ENCODE data around the gene FBL. TPM values are rescaled to one million over a fixed set of nuclear protein-coding genes. Genes with fewer than 3 reads are reported as not detected.
"Not testable (repeated sequence)": the region's sequence is repeated elsewhere in the genome, so short reads cannot be mapped to it uniquely, and the experiment has no call there.

Gene FBL
- total and polyA plus RNA-seq, 2 of the 8 experiments (the other 6 are each of a cell fraction or from before 2014, with no cell fraction given): 790 to 1,361 TPM

DNA sequence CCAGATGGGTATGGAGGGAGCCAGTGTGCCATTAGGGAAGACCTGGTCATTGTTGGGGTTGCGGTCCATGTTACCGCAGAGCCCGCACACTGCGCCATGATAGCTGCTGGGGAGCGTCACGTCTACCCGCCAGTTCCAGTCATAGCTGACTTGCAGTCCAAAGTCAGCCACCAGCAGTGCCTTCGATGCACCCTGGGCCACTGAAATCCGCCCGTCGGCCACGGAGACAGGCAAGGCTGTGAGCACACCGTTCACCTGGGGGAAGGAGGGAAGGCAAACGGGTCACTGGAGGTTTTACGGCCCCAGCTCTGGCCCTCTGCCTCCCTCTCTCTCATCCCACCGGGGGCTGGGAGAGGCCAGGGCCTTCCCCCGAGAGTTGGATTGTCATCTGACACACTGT, 31.8 kb upstream of the FBL start:
- H3K4me3 ChIP-seq (ENCODE audit: extremely low read depth in 1 of 4, insufficient read depth in 2 of 4, low read depth in 3 of 4, low read length in 4 of 4); H3K9me3 ChIP-seq (ENCODE audit: insufficient read depth in 2 of 2, low read depth in 1 of 2, low read length in 1 of 2); H3K14ac ChIP-seq (ENCODE audit: insufficient read length); H4K8ac ChIP-seq (ENCODE audit: extremely low read depth, insufficient read depth, low read length); H4K91ac ChIP-seq (replicated peaks; ENCODE audit: insufficient read length, low read length); H3K56ac ChIP-seq (replicated peaks; ENCODE audit: insufficient read length, low read depth, low read length); H3K36me3 ChIP-seq (ENCODE audit: control insufficient read depth in 2 of 4, insufficient read depth in 4 of 4, low read length in 3 of 4); H3K79me2 ChIP-seq (ENCODE audit: control insufficient read depth in 1 of 2, insufficient read depth in 2 of 2, low read length in 2 of 2); H3K27ac ChIP-seq (ENCODE audit: low read depth, low read length); H2BK120ac ChIP-seq (replicated peaks; ENCODE audit: low read depth, low read length); H3K23me2 ChIP-seq (ENCODE audit: low read depth, low read length); H4K5ac ChIP-seq (ENCODE audit: insufficient read length, low read depth, low read length); H3K23ac ChIP-seq (ENCODE audit: insufficient read length); H3K4ac ChIP-seq (replicated peaks; ENCODE audit: insufficient read length, low read depth, low read length); H2BK5ac ChIP-seq (ENCODE audit: low read depth, low read length); H2AFZ ChIP-seq (ENCODE audit: low read length); H3K18ac ChIP-seq (ENCODE audit: extremely low read depth, low read length); POLR2A ChIA-PET (ENCODE audit: partially characterized antibody); H3K4me2 ChIP-seq (ENCODE audit: insufficient read depth in 1 of 2, low read depth in 2 of 2, low read length in 2 of 2); H3K79me1 ChIP-seq (ENCODE audit: low read depth, low read length); H2BK20ac ChIP-seq (ENCODE audit: low read length); H3K9ac ChIP-seq (replicated peaks in 1 of 4; ENCODE audit: extremely low read depth in 1 of 4, low read depth in 3 of 4, low read length in 3 of 4); H2AK5ac ChIP-seq (ENCODE audit: low read depth, low read length); H2BK15ac ChIP-seq (ENCODE audit: low read length); FAIRE-seq; H3K4me1 ChIP-seq (replicated peaks in 1 of 4; ENCODE audit: control insufficient read depth in 3 of 4, insufficient read depth in 4 of 4, low read length in 3 of 4); H3K27me3 ChIP-seq (replicated peaks in 1 of 4; ENCODE audit: control insufficient read depth in 3 of 4, extremely low read depth in 1 of 4, insufficient read depth in 3 of 4, low read length in 3 of 4); H4K20me1 ChIP-seq (replicated peaks in 1 of 2; ENCODE audit: control insufficient read depth in 1 of 2, insufficient read depth in 2 of 2, low read length in 2 of 2): not testable (repeated sequence)
- CTCF ChIA-PET (ENCODE audit: partially characterized antibody): interaction anchor here (1.2 to 1.5 kb wide), 2 partner anchors 14 to 85 kb away, joined by 3 to 4 read pairs; no protein-coding TSS in a partner anchor
- H2BK12ac ChIP-seq (ENCODE audit: low read depth, low read length): peak overlapping the region; percentile 95; the same call in 1 of the 2 replicates
- peak in 1 of 2 experiments; percentile 57 for DNase-seq (ENCODE audit: low read depth in 1 of 2, low spot score in 2 of 2)
- 91% methylated on average over 13 of the region's 17 CpGs; no CpG with 5 or more reads in 1 of the 2 experiments for WGBS, 2 experiments (ENCODE audit: extremely low coverage in 1 of 2, insufficient coverage in 1 of 2, insufficient read length in 1 of 2, insufficient replicate concordance in 2 of 2, low coverage in 1 of 2, low lambda C conversion rate in 2 of 2, missing lambda C conversion rate in 1 of 2)

DNA sequence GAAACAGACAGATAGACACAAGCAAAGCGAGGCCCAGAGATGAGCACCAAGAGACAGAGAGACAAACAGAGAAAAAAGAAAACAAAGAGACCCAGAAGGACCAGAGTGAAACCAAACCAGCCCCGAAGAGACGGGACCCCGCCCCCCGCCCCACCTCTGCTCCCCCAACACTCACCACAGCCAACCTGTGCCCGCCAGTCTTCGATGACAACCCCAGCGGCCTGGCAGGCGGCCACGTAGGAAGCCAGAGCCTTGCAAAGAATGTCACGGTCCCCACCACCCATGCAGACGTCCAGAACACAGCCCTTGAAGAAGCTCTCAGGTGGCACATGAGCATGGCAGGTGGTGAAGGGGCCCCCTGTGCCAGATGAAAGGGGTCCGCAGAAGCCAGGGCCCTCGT, 31.3 kb upstream of the FBL start:
- H3K9me3 ChIP-seq (ENCODE audit: insufficient read depth in 2 of 2, low read depth in 1 of 2, low read length in 1 of 2); H3K23me2 ChIP-seq (ENCODE audit: low read depth, low read length); H3K27me3 ChIP-seq (replicated peaks in 1 of 4; ENCODE audit: control insufficient read depth in 3 of 4, extremely low read depth in 1 of 4, insufficient read depth in 3 of 4, low read length in 3 of 4); POLR2A ChIA-PET (ENCODE audit: partially characterized antibody); H4K8ac ChIP-seq (ENCODE audit: extremely low read depth, insufficient read depth, low read length); H3K23ac ChIP-seq (ENCODE audit: insufficient read length); H3K4me3 ChIP-seq (ENCODE audit: extremely low read depth in 1 of 4, insufficient read depth in 2 of 4, low read depth in 3 of 4, low read length in 4 of 4); H2BK12ac ChIP-seq (ENCODE audit: low read depth, low read length); H3K4me1 ChIP-seq (replicated peaks in 1 of 4; ENCODE audit: control insufficient read depth in 3 of 4, insufficient read depth in 4 of 4, low read length in 3 of 4); H4K20me1 ChIP-seq (replicated peaks in 1 of 2; ENCODE audit: control insufficient read depth in 1 of 2, insufficient read depth in 2 of 2, low read length in 2 of 2); H3K9ac ChIP-seq (replicated peaks in 1 of 4; ENCODE audit: extremely low read depth in 1 of 4, low read depth in 3 of 4, low read length in 3 of 4); H4K91ac ChIP-seq (replicated peaks; ENCODE audit: insufficient read length, low read length); H3K36me3 ChIP-seq (ENCODE audit: control insufficient read depth in 2 of 4, insufficient read depth in 4 of 4, low read length in 3 of 4); H2BK5ac ChIP-seq (ENCODE audit: low read depth, low read length); H2AK5ac ChIP-seq (ENCODE audit: low read depth, low read length); H3K56ac ChIP-seq (replicated peaks; ENCODE audit: insufficient read length, low read depth, low read length); H2BK15ac ChIP-seq (ENCODE audit: low read length); H3K18ac ChIP-seq (ENCODE audit: extremely low read depth, low read length); H2BK120ac ChIP-seq (replicated peaks; ENCODE audit: low read depth, low read length); H3K79me2 ChIP-seq (ENCODE audit: control insufficient read depth in 1 of 2, insufficient read depth in 2 of 2, low read length in 2 of 2); H3K4me2 ChIP-seq (ENCODE audit: insufficient read depth in 1 of 2, low read depth in 2 of 2, low read length in 2 of 2); H3K79me1 ChIP-seq (ENCODE audit: low read depth, low read length); FAIRE-seq; H3K27ac ChIP-seq (ENCODE audit: low read depth, low read length); H3K14ac ChIP-seq (ENCODE audit: insufficient read length); H3K4ac ChIP-seq (replicated peaks; ENCODE audit: insufficient read length, low read depth, low read length); H4K5ac ChIP-seq (ENCODE audit: insufficient read length, low read depth, low read length); H2BK20ac ChIP-seq (ENCODE audit: low read length); CTCF ChIA-PET (ENCODE audit: partially characterized antibody); H2AFZ ChIP-seq (ENCODE audit: low read length): not testable (repeated sequence)
- DNase-seq (ENCODE audit: low read depth in 1 of 2, low spot score in 2 of 2): peak in 1 of 2 experiments; percentile 49
- 70% methylated on average over 10 of the region's 14 CpGs; no CpG with 5 or more reads in 1 of the 2 experiments for WGBS, 2 experiments (ENCODE audit: extremely low coverage in 1 of 2, insufficient coverage in 1 of 2, insufficient read length in 1 of 2, insufficient replicate concordance in 2 of 2, low coverage in 1 of 2, low lambda C conversion rate in 2 of 2, missing lambda C conversion rate in 1 of 2)
